ENCODE measurements around the gene ADAM22. TPM values are rescaled to one million over a fixed set of nuclear protein-coding genes. Genes with fewer than 3 reads are reported as not detected.

The ADAM22 gene
- total RNA-seq, 1 donor from 2014 or later = 3.0 TPM

DNA sequence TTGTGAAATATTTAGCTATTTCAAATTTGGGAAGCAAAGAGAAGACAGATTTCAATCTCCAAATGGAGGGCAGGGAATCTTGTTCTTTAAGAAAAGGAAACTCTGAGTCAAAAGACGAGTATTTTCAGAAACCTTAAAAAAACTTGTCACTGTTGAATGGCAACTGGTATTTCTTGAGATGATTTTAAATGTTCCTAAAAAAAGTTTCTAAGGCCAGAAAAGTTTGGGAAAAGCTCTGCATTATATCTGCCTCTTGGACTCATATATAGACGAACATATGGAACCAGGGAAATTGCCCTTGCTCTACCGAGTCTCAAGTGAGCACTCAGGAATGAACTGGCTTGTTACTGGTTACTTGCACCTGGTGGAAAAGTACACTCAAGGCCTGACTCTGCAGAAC, 69.5 kb downstream of the ADAM22 start:
- TF ChIP-seq, protein P1, sequence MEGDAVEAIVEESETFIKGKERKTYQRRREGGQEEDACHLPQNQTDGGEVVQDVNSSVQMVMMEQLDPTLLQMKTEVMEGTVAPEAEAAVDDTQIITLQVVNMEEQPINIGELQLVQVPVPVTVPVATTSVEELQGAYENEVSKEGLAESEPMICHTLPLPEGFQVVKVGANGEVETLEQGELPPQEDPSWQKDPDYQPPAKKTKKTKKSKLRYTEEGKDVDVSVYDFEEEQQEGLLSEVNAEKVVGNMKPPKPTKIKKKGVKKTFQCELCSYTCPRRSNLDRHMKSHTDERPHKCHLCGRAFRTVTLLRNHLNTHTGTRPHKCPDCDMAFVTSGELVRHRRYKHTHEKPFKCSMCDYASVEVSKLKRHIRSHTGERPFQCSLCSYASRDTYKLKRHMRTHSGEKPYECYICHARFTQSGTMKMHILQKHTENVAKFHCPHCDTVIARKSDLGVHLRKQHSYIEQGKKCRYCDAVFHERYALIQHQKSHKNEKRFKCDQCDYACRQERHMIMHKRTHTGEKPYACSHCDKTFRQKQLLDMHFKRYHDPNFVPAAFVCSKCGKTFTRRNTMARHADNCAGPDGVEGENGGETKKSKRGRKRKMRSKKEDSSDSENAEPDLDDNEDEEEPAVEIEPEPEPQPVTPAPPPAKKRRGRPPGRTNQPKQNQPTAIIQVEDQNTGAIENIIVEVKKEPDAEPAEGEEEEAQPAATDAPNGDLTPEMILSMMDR (IDR thresholded peaks at IDR 0.05) = no peak
- Mint-ChIP-seq H3K27ac (ENCODE audit: unreplicated experiment) (no peak overlapping the region), H3K27me3 (ENCODE audit: unreplicated experiment) (no peaks in the 10 kb centered on the region), H3K4me1 (ENCODE audit: unreplicated experiment) (no peaks in the 10 kb centered on the region), H3K9me3 (ENCODE audit: unreplicated experiment) (no peaks in the 10 kb centered on the region), H3K36me3 (ENCODE audit: unreplicated experiment) (no peaks in the 10 kb centered on the region), H3K4me3 (ENCODE audit: unreplicated experiment) (no peak overlapping the region)
- no peak for DNase-seq (ENCODE audit: extremely low spot score, unreplicated experiment)

DNA sequence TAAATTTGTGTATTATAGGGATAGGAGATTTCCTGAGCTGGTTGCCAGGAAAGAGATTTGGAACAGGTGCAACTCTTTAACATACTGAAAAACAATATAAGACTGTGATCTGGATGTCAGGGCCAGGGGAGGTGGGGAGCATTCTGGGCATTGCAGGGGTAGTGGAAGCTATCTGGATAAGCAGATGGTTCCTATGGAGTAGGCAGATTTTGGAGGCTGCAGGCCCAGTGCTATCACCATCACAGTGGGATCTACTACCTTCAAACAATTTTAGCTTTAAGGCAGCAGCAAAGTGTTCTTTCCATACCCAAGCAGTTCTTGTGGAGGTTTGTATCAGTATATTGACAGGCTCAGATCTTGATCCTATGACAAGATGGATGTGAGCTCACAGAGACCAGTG, 71.1 kb downstream of the ADAM22 start:
- Mint-ChIP-seq H3K4me1 (ENCODE audit: unreplicated experiment) (no peaks in the 10 kb centered on the region), H3K36me3 (ENCODE audit: unreplicated experiment) (no peaks in the 10 kb centered on the region), H3K9me3 (ENCODE audit: unreplicated experiment) (no peaks in the 10 kb centered on the region), H3K27ac (ENCODE audit: unreplicated experiment) (no peak overlapping the region), H3K4me3 (ENCODE audit: unreplicated experiment) (no peak overlapping the region), H3K27me3 (ENCODE audit: unreplicated experiment) (no peaks in the 10 kb centered on the region)
- no peak for DNase-seq (ENCODE audit: extremely low spot score, unreplicated experiment)
- TF ChIP-seq, protein P1 (IDR thresholded peaks at IDR 0.05) = no peak

DNA sequence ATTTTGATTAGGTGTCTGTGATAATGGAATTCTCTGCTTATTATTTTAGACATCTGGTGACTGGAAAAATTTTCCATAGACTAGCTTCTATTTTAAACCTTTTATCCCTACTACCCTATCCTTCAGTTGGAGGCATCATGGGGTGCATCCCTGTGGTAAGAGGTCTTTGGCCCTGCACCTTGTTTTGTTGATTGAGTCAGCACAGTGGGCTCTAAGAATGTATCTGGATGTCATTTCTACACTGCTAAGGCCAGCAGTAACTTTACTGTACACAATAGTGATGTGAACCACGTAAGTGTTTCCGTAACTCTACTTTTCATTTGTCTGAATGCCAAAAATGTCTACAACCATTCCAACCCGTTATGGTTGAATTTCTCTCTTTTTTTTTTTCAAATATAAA, 75.6 kb downstream of the ADAM22 start:
- no peak for DNase-seq (ENCODE audit: extremely low spot score, unreplicated experiment)
- Mint-ChIP-seq H3K4me1 (ENCODE audit: unreplicated experiment) (no peaks in the 10 kb centered on the region), H3K27ac (ENCODE audit: unreplicated experiment) (no peak overlapping the region), H3K4me3 (ENCODE audit: unreplicated experiment) (no peak overlapping the region), H3K27me3 (ENCODE audit: unreplicated experiment) (peaks cover 5% of the 10 kb centered on the region), H3K9me3 (ENCODE audit: unreplicated experiment) (no peaks in the 10 kb centered on the region), H3K36me3 (ENCODE audit: unreplicated experiment) (no peaks in the 10 kb centered on the region)
- TF ChIP-seq, protein P1 (IDR thresholded peaks at IDR 0.05) = no peak

DNA sequence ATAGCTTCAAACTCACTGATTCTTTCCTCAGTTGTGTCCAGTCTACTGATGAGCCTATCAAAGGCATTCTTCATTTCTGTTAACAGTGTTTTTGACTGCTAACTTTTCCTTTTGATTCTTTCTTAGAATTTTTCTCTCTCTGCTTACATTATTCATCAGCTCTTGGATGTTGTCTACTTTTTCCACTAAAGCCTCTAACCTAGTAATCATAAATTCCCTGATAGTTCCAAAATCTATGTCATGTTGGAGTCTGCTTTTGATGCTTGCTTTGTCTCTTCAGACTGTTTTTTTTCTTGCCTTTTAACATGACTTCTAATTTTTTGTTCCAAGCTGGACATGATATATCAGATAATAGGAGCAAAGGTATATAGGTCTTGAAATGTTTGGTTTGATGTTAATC, 78.0 kb downstream of the ADAM22 start:
- no peak for DNase-seq (ENCODE audit: extremely low spot score, unreplicated experiment)
- no peak overlapping the region for H3K4me3 Mint-ChIP-seq (ENCODE audit: unreplicated experiment)
- peaks cover 7% of the 10 kb centered on the region for H3K27me3 Mint-ChIP-seq (ENCODE audit: unreplicated experiment)
- H3K27ac Mint-ChIP-seq (ENCODE audit: unreplicated experiment) = no peak overlapping the region
- H3K4me1 Mint-ChIP-seq (ENCODE audit: unreplicated experiment) = no peaks in the 10 kb centered on the region
- TF ChIP-seq, protein P1 (IDR thresholded peaks at IDR 0.05) = no peak
- no peaks in the 10 kb centered on the region for H3K9me3 Mint-ChIP-seq (ENCODE audit: unreplicated experiment)
- H3K36me3 Mint-ChIP-seq (ENCODE audit: unreplicated experiment) = no peaks in the 10 kb centered on the region

DNA sequence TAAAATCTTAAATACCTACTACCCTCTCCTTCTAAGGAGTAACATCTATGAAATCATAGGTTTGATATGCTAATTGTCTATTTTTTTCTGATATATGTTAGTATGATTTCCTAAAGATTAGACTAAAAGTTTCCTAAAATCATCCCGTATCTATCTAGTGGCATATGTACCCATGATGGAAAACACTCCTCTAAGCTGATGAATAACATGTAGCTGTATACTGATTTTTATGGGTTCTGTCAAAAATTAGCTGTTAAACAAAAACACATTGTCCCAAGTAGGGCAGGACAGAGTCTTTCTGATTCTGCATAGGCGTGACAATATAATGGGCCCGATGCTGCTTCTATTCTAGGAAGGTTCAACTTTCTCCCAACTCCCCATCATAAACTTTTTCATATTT, 79.9 kb downstream of the ADAM22 start:
- DNase-seq (ENCODE audit: extremely low spot score, unreplicated experiment) = no peak
- Mint-ChIP-seq H3K4me3 (ENCODE audit: unreplicated experiment) (no peak overlapping the region), H3K9me3 (ENCODE audit: unreplicated experiment) (no peaks in the 10 kb centered on the region), H3K36me3 (ENCODE audit: unreplicated experiment) (no peaks in the 10 kb centered on the region), H3K4me1 (ENCODE audit: unreplicated experiment) (no peaks in the 10 kb centered on the region), H3K27ac (ENCODE audit: unreplicated experiment) (no peak overlapping the region), H3K27me3 (ENCODE audit: unreplicated experiment) (peaks cover 7% of the 10 kb centered on the region)
- TF ChIP-seq, protein P1 (IDR thresholded peaks at IDR 0.05) = no peak

All from osteocyte (in vitro differentiated cells).